K562 (cell line): ENCODE measurements around the gene NOSTRIN. TPM values are rescaled to one million over a fixed set of nuclear protein-coding genes. Genes with fewer than 3 reads are reported as not detected.

Experiments
- ADNP ChIP-seq: fragments of 200-800 bp; sonication (Bioruptor generic); IDR thresholded peaks from 2 replicates; pipeline ENCODE4 v1.6.1; 2016; ENCODE audit warnings: missing genetic modification characterization, missing compliant biosample characterization
- ATF1 ChIP-seq, 2 experiments: fragments of 450-650 bp in 1 of 2; IDR thresholded peaks; 2 replicates each; pipeline ENCODE4 v1.6.1; 2016; ENCODE audit warnings: missing compliant biosample characterization in 1 of 2, missing genetic modification characterization in 1 of 2
- CREBBP ChIP-seq: IDR thresholded peaks from one replicate; pipeline ENCODE4 v1.6.1; 2012; ENCODE audit warnings: low read depth, mild to moderate bottlenecking, control low read depth, inconsistent platforms, low read length
- CREM ChIP-seq: IDR thresholded peaks from 2 replicates; pipeline ENCODE4 v1.6.1; 2014; ENCODE audit warnings: antibody characterized with exemption, low read depth
- DMBX1 ChIP-seq: fragments of 250-450 bp; sonication (Bioruptor Pico); IDR thresholded peaks from 2 replicates; pipeline ENCODE4 v1.8.0; 2022; ENCODE audit warnings: inconsistent platforms, mild to moderate bottlenecking, moderate library complexity, borderline replicate concordance
- DNMT1 ChIP-seq: fragments of 450-650 bp; IDR thresholded peaks from 2 replicates; pipeline ENCODE4 v1.6.1; 2016; ENCODE audit warnings: antibody characterized with exemption, mild to moderate bottlenecking
- GATAD2B ChIP-seq: fragments of 450-650 bp; IDR thresholded peaks from 2 replicates; pipeline ENCODE4 v1.6.1; 2017; ENCODE audit warnings: mild to moderate bottlenecking, borderline replicate concordance
- HMG20B ChIP-seq: fragments of 250-450 bp; sonication (Bioruptor Pico); IDR thresholded peaks from 2 replicates; pipeline ENCODE4 v1.5.0; 2021; ENCODE audit warnings: mild to moderate bottlenecking
- HMGN3 ChIP-seq: IDR thresholded peaks from 2 replicates; pipeline ENCODE4 v1.6.1; 2011; ENCODE audit warnings: borderline replicate concordance, low read depth, mild to moderate bottlenecking, mixed read lengths, low read length; ENCODE audit not compliant: insufficient read length; ENCODE audit errors: extremely low read depth
- HNRNPLL ChIP-seq: fragments of 200-400 bp; formaldehyde crosslinking; IDR thresholded peaks from 2 replicates; pipeline ENCODE4 v1.6.1; 2017; ENCODE audit warnings: low read length, low read depth, mild to moderate bottlenecking; ENCODE audit not compliant: poor library complexity, severe bottlenecking
- KHSRP ChIP-seq: fragments of 450-650 bp; IDR thresholded peaks from 2 replicates; pipeline ENCODE4 v1.6.1; 2017
- LCOR ChIP-seq: sonication (generic); formaldehyde crosslinking; IDR thresholded peaks from 2 replicates; pipeline ENCODE4 v1.8.0; 2022; ENCODE audit warnings: mild to moderate bottlenecking, missing genetic modification reagents
- PBX2 ChIP-seq, 2 experiments: IDR thresholded peaks in 1 of 2; conservative IDR thresholded peaks in 1 of 2; 2 replicates each; pipeline ENCODE4 v1.6.1; 2016; ENCODE audit warnings: low read depth in 2 of 2, mild to moderate bottlenecking in 1 of 2, missing compliant biosample characterization in 1 of 2, missing genetic modification characterization in 1 of 2, moderate library complexity in 1 of 2
- POLR2B ChIP-seq: fragments of 450-650 bp; IDR thresholded peaks from 2 replicates; pipeline ENCODE4 v1.6.1; 2018; ENCODE audit warnings: low read depth; ENCODE audit not compliant: partially characterized antibody
- RFX1 ChIP-seq: fragments of 450-650 bp; IDR thresholded peaks from 2 replicates; pipeline ENCODE4 v1.6.1; 2016; ENCODE audit warnings: mild to moderate bottlenecking, moderate library complexity
- RFX5 ChIP-seq: IDR thresholded peaks from 2 replicates; pipeline ENCODE4 v1.6.1; 2011; ENCODE audit warnings: low read depth, mild to moderate bottlenecking, improper control_type of control experiment, low read length
- SETDB1 ChIP-seq: IDR thresholded peaks from one replicate; pipeline ENCODE4 v1.6.1; 2012; ENCODE audit warnings: low read length, control low read depth, inconsistent platforms
- STAT5A ChIP-seq: IDR thresholded peaks from 2 replicates; pipeline ENCODE4 v1.6.1; 2012; ENCODE audit warnings: low read length, inconsistent platforms, borderline replicate concordance
- TAF1 ChIP-seq: IDR thresholded peaks from 2 replicates; pipeline ENCODE4 v1.6.1; 2011; ENCODE audit warnings: mild to moderate bottlenecking, low read length, moderate library complexity; ENCODE audit not compliant: insufficient read depth, control insufficient read depth, severe bottlenecking; ENCODE audit errors: extremely low read depth
- TBL1XR1 ChIP-seq, 2 experiments: IDR thresholded peaks; 2 replicates each; pipeline ENCODE4 v1.6.1; 2012; ENCODE audit warnings: improper control_type of control experiment in 2 of 2, low read length in 2 of 2, mild to moderate bottlenecking in 1 of 2
- TCF3 ChIP-seq: sonication (generic); formaldehyde crosslinking; IDR thresholded peaks from 2 replicates; pipeline ENCODE4 v1.4.0; 2020; ENCODE audit warnings: mild to moderate bottlenecking, missing genetic modification reagents
- TEAD4 ChIP-seq, 2 experiments: sonication (generic) in 1 of 2; formaldehyde crosslinking in 1 of 2; IDR thresholded peaks; 2 replicates each; pipeline versions ENCODE4 v1.6.1 to v1.8.0; 2012 to 2022; ENCODE audit warnings: borderline replicate concordance in 1 of 2, inconsistent platforms in 1 of 2, low read length in 1 of 2, mild to moderate bottlenecking in 1 of 2, missing genetic modification reagents in 1 of 2
- TSC22D4 ChIP-seq: fragments of 450-650 bp; IDR thresholded peaks from 2 replicates; pipeline ENCODE4 v1.6.1; 2016; ENCODE audit warnings: missing genetic modification characterization, missing biosample characterization, control low read depth
- XRCC3 ChIP-seq: fragments of 450-650 bp; IDR thresholded peaks from 2 replicates; pipeline ENCODE4 v1.6.1; 2017; ENCODE audit warnings: mild to moderate bottlenecking, moderate library complexity
- ZNF165 ChIP-seq: fragments of 250-450 bp; sonication (Bioruptor Pico); IDR thresholded peaks from 2 replicates; pipeline ENCODE4 v1.4.0; 2020; ENCODE audit warnings: borderline replicate concordance
- ZNF232 ChIP-seq: sonication (generic); formaldehyde crosslinking; IDR thresholded peaks from 2 replicates; pipeline ENCODE4 v1.8.0; 2022; ENCODE audit warnings: mild to moderate bottlenecking, missing genetic modification reagents
- ZZZ3 ChIP-seq: fragments of 450-650 bp; IDR thresholded peaks from 2 replicates; pipeline ENCODE4 v1.6.1; 2016; ENCODE audit warnings: antibody characterized with exemption, mild to moderate bottlenecking, moderate library complexity
- polyA plus RNA-seq, 8 experiments: library from polyadenylated mRNA; depleted of rRNA in 4 of 8; stranded (reverse) in 5 of 8; unstranded in 3 of 8; fragments of >200 nt; fragmentation: Nextera tagmentation in 2 of 8; fragmentation: Illumina TruSeq in 1 of 8; extraction: Ambion mirVana in 2 of 8; extraction: Trizol in 1 of 8; gene quantifications; 2 replicates each; pipeline versions ENCODE4 v1.2.1 to v1.2.3, GENCODE V29; 2011 to 2014; ENCODE audit warnings: inconsistent platforms in 1 of 8, missing spikeins in 1 of 8
- total RNA-seq, 7 experiments: library from RNA; depleted of rRNA in 6 of 7; stranded (reverse); fragments of >200 nt in 6 of 7; fragmentation: Illumina TruSeq in 2 of 7; extraction: Trizol in 2 of 7; gene quantifications; 2 replicates each; pipeline versions ENCODE4 v1.2.1 to v1.2.3, GENCODE V29; 2011 to 2021; ENCODE audit warnings: low replicate concordance in 1 of 7

NOSTRIN gene
- total and polyA plus RNA-seq, 9 of the 15 experiments (the other 6 are each of a cell fraction or from before 2014, with no cell fraction given): 26.7 to 82.9 (median 56.3) TPM

GRCh38 chr2:168802859-168803725, 655 bp downstream of the NOSTRIN start (continued):
- TF ChIP-seq LCOR (CRISPR knock-in tag) (0 out of 2 replicates have a peak, but pooled peaks have one; percentile 20), ZZZ3 (no peak), CREBBP (no peak), ADNP (tag) (peak; percentile 60; the same call in 1 of the 2 replicates), CREM (peak; percentile 87), TBL1XR1 (IDR thresholded peaks at IDR 0.05; ENCODE audit: low read length in 2 of 2) (peak in 1 of 2 experiments; percentile 66; a peak in 1 of 4 replicates), TSC22D4 (tag) (no peak), ZNF232 (CRISPR knock-in tag) (no peak), SETDB1 (no peak), PBX2 (CRISPR knock-in tag; IDR thresholded peaks at IDR 0.05; ENCODE audit: low read depth) (no peak), PBX2 (tag; conservative IDR thresholded peaks at IDR 0.05; ENCODE audit: low read depth) (0 out of 2 replicates have a peak, but pooled peaks have one; percentile 22), TAF1 (peak; percentile 22), ATF1 (CRISPR knock-in tag; IDR thresholded peaks at IDR 0.05) (no peak), ATF1 (tag; IDR thresholded peaks at IDR 0.05) (peak; percentile 83), TEAD4 (IDR thresholded peaks at IDR 0.05; ENCODE audit: low read length) (peak; percentile 66; the same call in 1 of the 2 replicates), TEAD4 (CRISPR knock-in tag; IDR thresholded peaks at IDR 0.05; ENCODE audit: borderline replicate concordance) (no peak), DNMT1 (no peak), XRCC3 (no peak), STAT5A (0 out of 2 replicates have a peak, but pooled peaks have one; percentile 51), RFX5 (no peak), HMGN3 (no peak), GATAD2B (peak; percentile 79; the same call in 1 of the 2 replicates), HNRNPLL (no peak), ZNF165 (no peak), TCF3 (CRISPR knock-in tag) (peak; percentile 68), DMBX1 (CRISPR knock-in tag) (peak; percentile 57; the same call in 1 of the 2 replicates), HMG20B (no peak), KHSRP (peak; percentile 34; the same call in 1 of the 2 replicates), POLR2B (no peak), RFX1 (no peak)
